Keratinocyte (primary cell): ENCODE measurements around the gene CRLF1. TPM values are rescaled to one million over a fixed set of nuclear protein-coding genes. Genes with fewer than 3 reads are reported as not detected.

Experiments
- DNase-seq: peaks from one replicate; pipeline ENCODE4 v3.0.0-alpha.2; 2011; ENCODE audit warnings: low read depth, missing footprints, low spot score
- FAIRE-seq: peaks from 2 replicates; lab custom pipeline; 2011; peaks lifted over from hg19 to GRCh38; lab: Jason Lieb, UNC
- H2AFZ ChIP-seq: 2 replicates; pipeline ENCODE4 v1.6.0; 2012; ENCODE audit warnings: low read length, control low read depth, inconsistent platforms; ENCODE audit not compliant: control insufficient read depth
- H3K27ac ChIP-seq: 2 replicates; pipeline ENCODE4 v1.5.1; 2011; ENCODE audit warnings: low read length; ENCODE audit not compliant: control insufficient read depth, insufficient read depth
- H3K27me3 ChIP-seq: 3 replicates; pipeline ENCODE4 v1.6.0; 2011; ENCODE audit warnings: low read length; ENCODE audit not compliant: control insufficient read depth, insufficient read depth; ENCODE audit errors: extremely low read depth
- H3K36me3 ChIP-seq, 2 experiments: 2 replicates in 1 of 2; 3 replicates in 1 of 2; pipeline ENCODE4 v1.5.1; 2011; ENCODE audit warnings: low read length in 2 of 2, mild to moderate bottlenecking in 1 of 2; ENCODE audit not compliant: control insufficient read depth in 2 of 2, insufficient read depth in 2 of 2; ENCODE audit errors: extremely low read depth in 1 of 2
- H3K4me1 ChIP-seq: 3 replicates; pipeline ENCODE4 v1.5.1; 2011; ENCODE audit warnings: low read length; ENCODE audit not compliant: control insufficient read depth, insufficient read depth; ENCODE audit errors: extremely low read depth
- H3K4me2 ChIP-seq: 3 replicates; pipeline ENCODE4 v1.6.0; 2011; ENCODE audit warnings: low read depth, low read length; ENCODE audit not compliant: control insufficient read depth, insufficient read depth; ENCODE audit errors: extremely low read depth
- H3K4me3 ChIP-seq, 3 experiments: fragments of 200-600 bp in 1 of 3; sonication (generic) in 1 of 3; 2 replicates in 2 of 3; 3 replicates in 1 of 3; pipeline ENCODE4 v1.5.1; 2011 to 2016; ENCODE audit warnings: low read length in 3 of 3, mild to moderate bottlenecking in 3 of 3, control low read depth in 2 of 3, inconsistent platforms in 1 of 3, low read depth in 1 of 3, mixed read lengths in 1 of 3, mixed run types in 1 of 3, moderate library complexity in 1 of 3; ENCODE audit not compliant: control insufficient read depth in 2 of 3, insufficient read depth in 2 of 3; ENCODE audit errors: extremely low read depth in 1 of 3
- H3K79me2 ChIP-seq: 2 replicates; pipeline ENCODE4 v1.6.0; 2012; ENCODE audit warnings: low read length; ENCODE audit not compliant: control insufficient read depth, insufficient read depth
- H3K9ac ChIP-seq: 3 replicates; pipeline ENCODE4 v1.6.0; 2011; ENCODE audit warnings: low read length; ENCODE audit not compliant: control insufficient read depth, insufficient read depth; ENCODE audit errors: extremely low read depth
- H3K9me1 ChIP-seq: 3 replicates; pipeline ENCODE4 v1.6.0; 2011; ENCODE audit warnings: low read length; ENCODE audit not compliant: control insufficient read depth, insufficient read depth; ENCODE audit errors: extremely low read depth
- H3K9me3 ChIP-seq: 2 replicates; pipeline ENCODE4 v1.5.1; 2012; ENCODE audit warnings: low read depth, low read length; ENCODE audit not compliant: control insufficient read depth
- H4K20me1 ChIP-seq: 3 replicates; pipeline ENCODE4 v1.6.0; 2011; ENCODE audit warnings: low read length; ENCODE audit not compliant: control insufficient read depth, insufficient read depth; ENCODE audit errors: extremely low read depth
- EZH2 ChIP-seq: IDR thresholded peaks from one replicate; pipeline ENCODE4 v1.6.1; 2012; ENCODE audit warnings: inconsistent platforms, mild to moderate bottlenecking, low read length, moderate library complexity
- dilution Hi-C: fragments of 300-500 bp; cut with MboI; formaldehyde crosslinking; loops from one replicate; pipeline ENCODE4 v1.7.0; 2020; ENCODE audit warnings: low sequenced_read_pairs; ENCODE audit not compliant: extremely low pct_ligation_motif_present
- polyA plus RNA-seq, 5 experiments: library from polyadenylated mRNA; depleted of rRNA in 3 of 5; stranded (reverse) in 3 of 5; stranded (forward) in 1 of 5; unstranded in 1 of 5; fragments of >200 nt; gene quantifications; 1 replicate in 1 of 5; 2 replicates in 3 of 5; 3 replicates in 1 of 5; pipeline versions ENCODE4 v1.2.1 to v1.2.3, GENCODE V29; 2011 to 2012; ENCODE audit warnings: missing spikeins in 2 of 5, low read depth in 1 of 5, low replicate concordance in 1 of 5
- TF ChIP-seq, protein P1 (sequence below), 3 experiments: IDR thresholded peaks in 1 of 3; conservative IDR thresholded peaks in 1 of 3; optimal IDR thresholded peaks in 1 of 3; 2 replicates in 2 of 3; 3 replicates in 1 of 3; pipeline versions ENCODE3 to v1.5.1; 2011; ENCODE audit warnings: low read length in 3 of 3, mild to moderate bottlenecking in 3 of 3, moderate library complexity in 2 of 3, control low read depth in 1 of 3, inconsistent platforms in 1 of 3; ENCODE audit not compliant: insufficient read depth in 2 of 3; ENCODE audit errors: extremely low read depth in 1 of 3

The CRLF1 gene
- polyA plus RNA-seq, 1 donor (not counting 4 experiments of a cell fraction or from before 2014, with no cell fraction given), result 0.20 TPM

DNA sequence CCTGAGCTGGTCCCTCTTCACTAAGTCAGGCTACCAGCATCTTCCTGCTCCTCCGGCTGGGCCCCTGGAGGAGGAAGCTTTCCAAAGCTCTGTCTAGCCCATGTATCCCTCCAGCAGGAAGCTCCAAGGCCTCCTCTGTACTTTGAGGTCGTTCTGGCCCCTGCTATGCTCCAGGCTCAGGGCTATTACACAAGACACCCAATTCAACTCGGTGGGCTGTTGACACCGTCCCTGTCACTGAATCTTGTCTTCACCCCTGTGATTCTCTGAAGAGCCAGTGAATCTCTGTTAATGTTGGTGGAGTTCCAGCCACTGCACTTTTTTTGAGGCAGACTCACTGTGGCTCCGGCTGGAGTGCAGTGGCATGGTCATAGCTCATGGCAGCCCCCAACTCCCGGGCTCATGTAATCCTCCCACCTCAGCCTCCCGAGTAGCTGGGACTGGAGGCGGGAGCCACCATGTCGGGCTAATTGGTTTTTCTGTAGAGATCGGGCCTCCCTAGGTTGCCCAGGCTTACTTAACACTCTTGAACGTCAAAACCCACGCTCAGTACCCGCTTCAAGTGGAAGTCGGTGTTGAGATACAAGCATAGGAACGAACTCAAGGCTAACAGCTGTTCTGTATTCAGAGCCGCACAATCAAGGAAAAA, 18.5 kb downstream of the CRLF1 start:
- no peaks in the 10 kb centered on the region for H3K9me1 ChIP-seq
- peaks cover 9% of the 10 kb centered on the region for H3K79me2 ChIP-seq
- H3K27ac ChIP-seq, result no peak overlapping the region
- FAIRE-seq (no peak), DNase-seq (no peak)
- H3K36me3 ChIP-seq, result peaks cover 5 to 8% of the 10 kb centered on the region in 2 experiments
- dilution Hi-C loops, result no loop called here
- peak overlapping the region; percentile 72 for H3K9ac ChIP-seq
- H3K4me3 ChIP-seq, result peak overlapping the region; percentile 74 to 94 (median 84)
- H3K4me1 ChIP-seq, result peaks cover 9% of the 10 kb centered on the region
- TF ChIP-seq, protein P1, sequence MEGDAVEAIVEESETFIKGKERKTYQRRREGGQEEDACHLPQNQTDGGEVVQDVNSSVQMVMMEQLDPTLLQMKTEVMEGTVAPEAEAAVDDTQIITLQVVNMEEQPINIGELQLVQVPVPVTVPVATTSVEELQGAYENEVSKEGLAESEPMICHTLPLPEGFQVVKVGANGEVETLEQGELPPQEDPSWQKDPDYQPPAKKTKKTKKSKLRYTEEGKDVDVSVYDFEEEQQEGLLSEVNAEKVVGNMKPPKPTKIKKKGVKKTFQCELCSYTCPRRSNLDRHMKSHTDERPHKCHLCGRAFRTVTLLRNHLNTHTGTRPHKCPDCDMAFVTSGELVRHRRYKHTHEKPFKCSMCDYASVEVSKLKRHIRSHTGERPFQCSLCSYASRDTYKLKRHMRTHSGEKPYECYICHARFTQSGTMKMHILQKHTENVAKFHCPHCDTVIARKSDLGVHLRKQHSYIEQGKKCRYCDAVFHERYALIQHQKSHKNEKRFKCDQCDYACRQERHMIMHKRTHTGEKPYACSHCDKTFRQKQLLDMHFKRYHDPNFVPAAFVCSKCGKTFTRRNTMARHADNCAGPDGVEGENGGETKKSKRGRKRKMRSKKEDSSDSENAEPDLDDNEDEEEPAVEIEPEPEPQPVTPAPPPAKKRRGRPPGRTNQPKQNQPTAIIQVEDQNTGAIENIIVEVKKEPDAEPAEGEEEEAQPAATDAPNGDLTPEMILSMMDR (optimal IDR thresholded peaks at IDR 0.05 in 1 of 3, IDR thresholded peaks at IDR 0.05 in 1 of 3, conservative IDR thresholded peaks at IDR 0.05 in 1 of 3; ENCODE audit: extremely low read depth in 1 of 3, insufficient read depth in 2 of 3, low read length in 3 of 3), result no peak
- no peak for TF ChIP-seq EZH2
- H3K4me2 ChIP-seq, result peak overlapping the region; percentile 91
- H2AFZ ChIP-seq, result peak overlapping the region; percentile 38
- H3K9me3 ChIP-seq, result no peaks in the 10 kb centered on the region
- no peaks in the 10 kb centered on the region for H4K20me1 ChIP-seq
- no peaks in the 10 kb centered on the region for H3K27me3 ChIP-seq

DNA sequence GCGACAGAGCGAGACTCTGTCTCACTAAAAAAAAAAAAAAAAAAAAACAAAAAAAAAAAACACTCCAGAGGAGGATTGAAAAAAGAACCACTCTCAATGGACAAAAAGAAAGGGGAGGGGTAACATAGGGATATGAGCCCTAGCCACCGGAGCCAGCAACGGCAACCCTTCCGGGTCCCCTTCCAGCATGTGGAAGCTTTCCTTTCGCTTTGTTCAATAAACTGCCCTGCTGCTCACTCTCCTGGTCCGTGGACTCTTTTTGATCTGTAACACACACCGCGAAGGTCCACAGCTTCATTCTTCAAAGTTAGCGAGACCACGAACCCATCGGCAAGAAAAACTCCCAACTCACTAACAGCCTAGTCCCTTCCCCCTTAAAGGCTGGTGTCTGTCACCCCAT, 19.0 kb downstream of the CRLF1 start:
- Histone ChIP-seq H3K27ac (no peak overlapping the region), H3K4me2 (no peak overlapping the region), H3K9me1 (no peaks in the 10 kb centered on the region), H2AFZ (no peak overlapping the region), H4K20me1 (no peaks in the 10 kb centered on the region), H3K4me3 (no peak overlapping the region), H3K36me3 (peaks cover 5 to 8% of the 10 kb centered on the region in 2 experiments), H3K27me3 (no peaks in the 10 kb centered on the region), H3K79me2 (peaks cover 9% of the 10 kb centered on the region), H3K4me1 (peaks cover 9% of the 10 kb centered on the region), H3K9me3 (no peaks in the 10 kb centered on the region), H3K9ac (no peak overlapping the region)
- DNase-seq (no peak), FAIRE-seq (no peak)
- dilution Hi-C loops, result no loop called here
- TF ChIP-seq EZH2, result no peak
- TF ChIP-seq, protein P1 (optimal IDR thresholded peaks at IDR 0.05 in 1 of 3, IDR thresholded peaks at IDR 0.05 in 1 of 3, conservative IDR thresholded peaks at IDR 0.05 in 1 of 3; ENCODE audit: extremely low read depth in 1 of 3, insufficient read depth in 2 of 3, low read length in 3 of 3), result no peak
